GM19099 (cell line): Measurements from ENCODE around the gene C1orf115.

ENCODE experiments used
- POLR2A ChIP-seq: IDR thresholded peaks from 3 replicates; pipeline ENCODE4 v1.6.1; 2011; ENCODE audit warnings: low read depth; ENCODE audit not compliant: insufficient read length; ENCODE audit errors: extremely low read depth

The C1orf115 gene

DNA sequence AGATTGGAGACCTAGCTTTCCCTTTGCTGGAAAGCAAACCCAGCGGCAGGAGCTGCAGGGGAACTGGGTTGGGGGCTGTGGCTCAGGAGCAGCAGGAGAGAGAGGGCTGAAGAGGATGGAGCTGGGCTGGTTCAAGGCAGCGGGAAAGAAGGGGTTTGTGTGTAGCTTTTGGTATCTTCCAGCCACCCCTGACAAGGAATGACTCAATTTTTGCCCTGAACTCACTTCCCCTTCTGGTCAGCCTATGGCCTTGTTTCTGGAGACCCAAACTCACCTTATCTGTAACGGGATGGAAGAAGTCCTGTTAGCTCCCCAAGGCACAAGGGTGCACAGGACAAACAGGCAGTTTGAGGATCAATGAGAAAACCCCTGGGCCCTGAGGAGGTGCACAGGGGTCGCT lies 13.1 kb downstream of the C1orf115 start:
- no peak for TF ChIP-seq POLR2A

DNA sequence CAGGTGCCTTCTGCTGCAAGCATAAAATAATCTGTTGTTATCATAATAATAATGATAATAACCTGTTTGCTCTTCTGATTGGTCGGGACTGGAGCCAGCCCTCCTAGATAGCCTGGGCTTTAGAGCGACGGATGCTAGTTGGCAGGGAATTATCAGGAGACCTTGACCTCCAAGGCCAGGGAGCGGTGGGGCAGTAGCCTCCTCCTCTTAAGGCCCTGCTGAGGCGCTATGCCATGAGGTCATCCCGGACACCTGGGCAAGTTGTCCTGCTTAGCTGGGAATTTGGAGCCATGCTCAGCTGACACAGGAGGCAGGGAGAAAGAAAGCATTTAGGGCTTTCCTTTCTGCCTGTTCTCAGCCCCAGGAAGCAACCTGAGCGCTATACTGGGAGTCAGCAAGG lies 15.6 kb downstream of the C1orf115 start:
- no peak for TF ChIP-seq POLR2A

- no peak for TF ChIP-seq POLR2A
These were observed 16.3 kb downstream of the C1orf115 start for GRCh38 chr1:220706480-220706879.

DNA sequence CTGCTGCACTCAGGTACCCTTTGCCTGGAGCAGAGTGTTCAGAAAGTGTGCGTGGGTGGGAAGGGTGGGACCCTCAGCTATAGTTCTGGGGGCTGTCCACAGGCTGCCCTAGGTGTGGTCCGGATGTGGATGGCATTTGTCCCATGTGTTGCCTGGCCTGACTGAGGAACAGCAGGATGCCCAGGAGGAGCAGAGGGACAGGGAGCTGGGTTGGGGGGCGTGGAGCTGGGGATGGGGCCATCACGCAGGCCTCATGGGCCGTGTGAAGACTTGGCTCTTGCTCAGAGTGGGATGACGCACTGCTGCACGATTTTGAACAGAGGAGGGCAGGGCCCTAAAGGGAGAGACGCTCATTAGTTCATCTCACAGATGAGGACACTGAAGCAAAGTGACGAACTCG lies 17.0 kb downstream of the C1orf115 start:
- TF ChIP-seq POLR2A, result no peak

- no peak for TF ChIP-seq POLR2A
These were observed 18.1 kb downstream of the C1orf115 start for GRCh38 chr1:220708244-220708643.

GRCh38 chr1:220708936-220709801 lies 19.0 kb downstream of the C1orf115 start:
- TF ChIP-seq POLR2A, result no peak

DNA sequence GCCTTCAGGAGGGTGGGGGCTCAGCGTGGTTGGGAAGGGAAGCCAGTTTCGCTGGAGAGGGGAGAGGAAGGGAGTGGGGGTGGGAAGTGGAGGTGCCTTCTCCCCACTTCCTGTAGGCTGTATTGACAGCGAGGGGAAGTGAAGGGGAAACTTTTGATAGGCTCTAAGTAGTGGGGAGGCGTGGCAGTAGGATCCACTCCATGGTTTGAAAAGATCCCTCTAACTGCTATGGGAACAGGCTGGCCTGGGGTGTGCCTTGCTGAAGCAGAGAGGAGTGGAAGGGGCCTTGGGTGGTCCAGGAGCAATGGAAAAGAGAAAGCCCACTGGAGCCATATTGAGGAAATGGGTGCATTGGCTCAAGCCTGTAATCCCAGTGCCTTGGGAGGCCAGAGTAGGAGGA lies 20.2 kb downstream of the C1orf115 start:
- no peak for TF ChIP-seq POLR2A

- no peak for TF ChIP-seq POLR2A
These were observed 21.1 kb downstream of the C1orf115 start for GRCh38 chr1:220711056-220711809.

DNA sequence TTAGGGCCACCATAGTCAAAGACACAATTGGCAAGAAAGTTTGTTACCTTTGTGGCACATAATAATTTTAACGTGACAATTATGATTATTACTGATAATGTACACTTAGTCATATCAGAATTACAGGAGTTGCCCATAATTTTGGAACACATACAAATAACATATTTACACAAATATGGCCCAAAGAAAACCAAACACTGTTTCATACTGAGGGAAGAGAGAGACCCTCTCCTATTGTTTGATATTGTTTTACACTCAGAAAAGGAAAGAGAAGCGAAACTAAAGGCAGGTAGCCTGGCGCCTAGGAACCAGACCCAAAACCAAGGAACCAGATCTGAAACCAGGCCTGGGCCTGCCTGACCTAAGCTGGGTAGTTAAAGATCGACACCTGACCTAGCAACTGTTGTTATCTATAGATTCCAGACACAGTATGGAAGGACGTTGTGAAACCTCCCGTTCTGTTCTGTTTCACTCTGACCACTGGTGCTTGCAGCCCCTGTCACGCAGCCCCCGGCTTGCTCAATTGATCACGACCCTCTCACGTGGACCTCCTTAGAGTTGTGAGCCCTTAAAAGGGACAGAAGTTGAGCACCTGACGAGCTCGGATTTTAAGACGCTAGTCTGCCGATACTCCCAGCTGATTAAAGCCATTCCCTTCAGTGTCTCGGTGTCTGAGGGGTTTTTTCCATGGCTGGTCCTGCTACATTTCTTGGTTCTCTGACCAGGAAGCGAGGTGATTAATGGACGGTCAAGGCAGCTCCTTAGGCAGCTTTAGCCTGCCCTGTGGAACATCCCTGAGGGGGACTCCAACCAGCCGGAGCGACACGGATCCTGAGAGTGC lies 27.9 kb downstream of the C1orf115 start:
- TF ChIP-seq POLR2A, result peak; percentile 53

DNA sequence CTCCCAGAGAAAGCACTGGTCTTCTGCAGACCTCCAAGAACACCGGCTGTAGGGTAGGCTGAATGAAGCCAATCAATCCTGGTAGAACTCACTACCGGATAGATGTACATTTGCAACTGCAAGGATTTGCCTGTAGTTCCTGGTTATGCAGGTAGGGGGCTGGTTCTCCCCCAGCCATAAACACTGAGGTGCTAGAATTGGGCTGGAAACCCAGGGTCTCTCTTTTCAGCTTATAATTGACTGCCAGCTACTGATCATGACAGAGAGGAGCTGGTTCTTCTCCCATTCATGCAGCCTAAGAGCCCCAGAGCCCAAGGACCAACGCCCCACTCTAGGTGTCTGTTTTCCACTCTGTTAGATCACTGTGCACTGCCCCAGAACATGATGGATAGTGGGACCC lies 36.5 kb downstream of the C1orf115 start:
- TF ChIP-seq POLR2A, result no peak

DNA sequence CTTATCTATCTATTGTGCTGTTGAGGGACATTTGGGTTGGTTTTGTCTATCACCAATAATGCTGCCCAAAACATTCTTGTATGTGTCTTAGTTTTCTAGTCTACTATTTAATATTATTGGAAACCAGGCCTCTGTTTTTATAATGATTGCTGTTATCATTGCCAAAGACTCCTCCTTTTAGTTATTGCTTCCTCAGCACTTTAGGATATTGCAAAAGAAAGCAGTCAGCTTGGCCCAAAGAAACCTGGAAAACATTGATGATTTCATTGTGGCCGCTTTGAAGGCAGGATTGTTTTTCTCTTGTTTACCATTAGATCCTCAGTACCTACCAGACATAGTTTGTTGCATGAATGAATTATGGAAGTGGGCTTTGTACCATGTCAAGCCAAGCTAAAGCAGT lies 37.4 kb downstream of the C1orf115 start:
- no peak for TF ChIP-seq POLR2A

DNA sequence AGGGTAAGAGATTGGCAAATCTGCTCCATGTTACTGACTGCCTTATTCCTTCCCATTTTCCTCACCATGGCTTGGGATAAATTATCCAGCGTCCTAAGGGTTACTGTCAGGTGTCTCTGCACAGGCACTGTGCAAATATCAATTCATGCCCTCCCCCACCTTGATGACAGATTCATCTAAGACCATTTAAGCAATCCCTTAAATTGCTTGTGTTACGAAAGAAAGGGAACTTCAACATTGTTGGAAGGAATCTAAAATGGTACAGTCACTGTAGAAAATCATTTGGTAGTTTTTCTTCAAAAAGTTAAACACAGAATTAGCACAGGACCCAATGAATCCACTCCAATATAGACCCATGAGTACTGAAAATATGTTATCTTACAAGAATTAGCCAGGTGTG lies 40.3 kb downstream of the C1orf115 start:
- no peak for TF ChIP-seq POLR2A

GRCh38 chr1:220732137-220732536 lies 42.0 kb downstream of the C1orf115 start:
- TF ChIP-seq POLR2A, result no peak

DNA sequence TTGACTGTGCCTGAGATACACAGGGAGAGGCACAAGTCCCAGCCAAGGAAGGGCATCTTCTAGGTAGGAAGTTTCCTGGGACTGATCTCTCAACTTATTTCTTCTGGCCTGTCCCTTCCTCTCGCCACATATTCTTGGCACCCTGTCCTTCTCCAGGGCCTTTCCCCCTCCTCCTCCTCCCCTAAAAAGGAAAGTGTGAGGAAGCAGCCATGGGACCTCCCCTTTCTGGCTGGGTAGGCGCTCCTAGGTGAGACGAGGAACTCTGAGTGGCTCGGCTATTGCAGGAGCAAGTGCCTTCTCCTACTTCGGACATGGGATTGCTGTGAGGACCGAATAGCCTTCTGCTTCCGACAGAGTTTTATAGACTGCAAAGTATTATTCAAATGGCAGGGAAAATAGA lies 42.5 kb downstream of the C1orf115 start:
- no peak for TF ChIP-seq POLR2A

GRCh38 chr1:220733086-220733601 lies 43.0 kb downstream of the C1orf115 start:
- TF ChIP-seq POLR2A, result no peak
